Calu3 (cell line): ENCODE measurements around the gene SACM1L. TPM values are rescaled to one million over a fixed set of nuclear protein-coding genes. Genes with fewer than 3 reads are reported as not detected.

Experiments used
- BruUV-seq: library from RNA; stranded (reverse); fragments of 400-500 nt; replicated peaks from 2 replicates; lab custom pipeline; 2021; lab: Mats Ljungman, UMichigan
- CTCF ChIA-PET: fragments of 300-600 bp; sonication (Branson Sonifier 250); formaldehyde crosslinking; loops from one replicate; lab custom pipeline; 2022; ENCODE audit warnings: antibody characterized with exemption; lab: Charles Lee
- DNase-seq: peaks from one replicate; pipeline ENCODE4 v3.0.0; 2022
- H3K27ac Mint-ChIP-seq: one replicate; pipeline ENCODE4 v1.8.0; 2022; ENCODE audit warnings: mixed read lengths; ENCODE audit not compliant: unreplicated experiment
- H3K27me3 Mint-ChIP-seq: one replicate; pipeline ENCODE4 v1.8.0; 2022; ENCODE audit warnings: mixed read lengths; ENCODE audit not compliant: unreplicated experiment
- H3K36me3 Mint-ChIP-seq: one replicate; pipeline ENCODE4 v1.8.0; 2022; ENCODE audit warnings: mild to moderate bottlenecking, moderate library complexity, mixed read lengths; ENCODE audit not compliant: insufficient read depth, unreplicated experiment
- H3K4me1 Mint-ChIP-seq: one replicate; pipeline ENCODE4 v1.8.0; 2022; ENCODE audit warnings: mild to moderate bottlenecking, low read depth, mixed read lengths; ENCODE audit not compliant: unreplicated experiment
- H3K4me3 Mint-ChIP-seq: one replicate; pipeline ENCODE4 v1.8.0; 2022; ENCODE audit warnings: mild to moderate bottlenecking, low read depth, moderate library complexity, mixed read lengths; ENCODE audit not compliant: unreplicated experiment
- H3K9me3 Mint-ChIP-seq: one replicate; pipeline ENCODE4 v1.8.0; 2022; ENCODE audit warnings: low read depth, mixed read lengths; ENCODE audit not compliant: unreplicated experiment
- CTCF ChIP-seq: fragments of 200-600 bp; IDR thresholded peaks from one replicate; pipeline ENCODE4 v1.8.0; 2022; ENCODE audit warnings: antibody characterized with exemption; ENCODE audit not compliant: unreplicated experiment
- intact Hi-C: fragments of 100-400 bp; cut with micrococcal nuclease; formaldehyde crosslinking; loops from one replicate; pipeline ENCODE4 v1.10.0; 2022; ENCODE audit not compliant: unreplicated experiment
- total RNA-seq: library from RNA; stranded (reverse); gene quantifications from 2 replicates; pipeline ENCODE4 v1.2.3, GENCODE V29; 2022

The SACM1L gene
- total RNA-seq, 1 experiment from 2014 or later, result 40.5 TPM

- Mint-ChIP-seq H3K4me3 (no peak overlapping the region), H3K36me3 (peaks cover 13% of the 10 kb centered on the region), H3K27ac (no peak overlapping the region), H3K9me3 (no peaks in the 10 kb centered on the region), H3K4me1 (no peaks in the 10 kb centered on the region), H3K27me3 (no peaks in the 10 kb centered on the region)
- CTCF ChIA-PET, result no interaction called here
- TF ChIP-seq CTCF, result no peak
- no peak for DNase-seq
- no TSS peak for BruUV-seq
- intact Hi-C loops, result no loop called here
Observed at GRCh38 chr3:45739991-45740390, 50.8 kb downstream of the SACM1L start.

- TF ChIP-seq CTCF, result no peak
- Mint-ChIP-seq H3K27ac (no peak overlapping the region), H3K27me3 (no peaks in the 10 kb centered on the region), H3K36me3 (peaks cover 8% of the 10 kb centered on the region), H3K4me1 (no peaks in the 10 kb centered on the region), H3K4me3 (no peak overlapping the region), H3K9me3 (no peaks in the 10 kb centered on the region)
- CTCF ChIA-PET, result no interaction called here
- no peak for DNase-seq
- BruUV-seq, result no TSS peak
- intact Hi-C loops, result no loop called here
Observed at GRCh38 chr3:45741247-45741646, 52.1 kb downstream of the SACM1L start.

GRCh38 chr3:45741742-45742460 lies 52.7 kb downstream of the SACM1L start:
- CTCF ChIA-PET, result no interaction called here
- intact Hi-C loops, result no loop called here
- no peak overlapping the region for H3K4me3 Mint-ChIP-seq
- H3K27me3 Mint-ChIP-seq, result no peaks in the 10 kb centered on the region
- TF ChIP-seq CTCF, result no peak
- no peak for DNase-seq
- peaks cover 3% of the 10 kb centered on the region for H3K36me3 Mint-ChIP-seq
- H3K9me3 Mint-ChIP-seq, result no peaks in the 10 kb centered on the region
- no peaks in the 10 kb centered on the region for H3K4me1 Mint-ChIP-seq
- no peak overlapping the region for H3K27ac Mint-ChIP-seq
- BruUV-seq, result no TSS peak

- no peak overlapping the region for H3K27ac Mint-ChIP-seq
- no peak overlapping the region for H3K4me3 Mint-ChIP-seq
- DNase-seq, result no peak
- no peaks in the 10 kb centered on the region for H3K9me3 Mint-ChIP-seq
- no peaks in the 10 kb centered on the region for H3K4me1 Mint-ChIP-seq
- no peaks in the 10 kb centered on the region for H3K36me3 Mint-ChIP-seq
- CTCF ChIA-PET, result no interaction called here
- no peak for TF ChIP-seq CTCF
- no peaks in the 10 kb centered on the region for H3K27me3 Mint-ChIP-seq
- intact Hi-C loops, result no loop called here
- no TSS peak for BruUV-seq
Observed at GRCh38 chr3:45742461-45743089, 53.4 kb downstream of the SACM1L start.
